Colon (tissue), 2 donors: ENCODE results near the gene AGAP3.

Experiments
- FAIRE-seq: peaks from 2 replicates; lab custom pipeline; 2012; peaks lifted over from hg19 to GRCh38; lab: Jason Lieb, UNC
- donor health status: control.
- donor health status: control.

AGAP3 gene

GRCh38 chr7:151074817-151075661 lies 11.2 kb upstream of the AGAP3 start:
- FAIRE-seq = no peak

- no peak for FAIRE-seq
These were observed 10.7 kb upstream of the AGAP3 start for GRCh38 chr7:151075662-151075971.

GRCh38 chr7:151075978-151076426 lies 10.3 kb upstream of the AGAP3 start:
- FAIRE-seq = no peak

GRCh38 chr7:151076863-151077704 lies 9.2 kb upstream of the AGAP3 start:
- FAIRE-seq = no peak

- no peak for FAIRE-seq
These were observed 8.5 kb upstream of the AGAP3 start for GRCh38 chr7:151077705-151078232.

- no peak for FAIRE-seq
These were observed 7.8 kb upstream of the AGAP3 start for GRCh38 chr7:151078233-151079040.

- no peak for FAIRE-seq
These were observed 6.9 kb upstream of the AGAP3 start for GRCh38 chr7:151079199-151079910.

GRCh38 chr7:151080067-151080521 lies 6.2 kb upstream of the AGAP3 start:
- no peak for FAIRE-seq

GRCh38 chr7:151080522-151081169 lies 5.6 kb upstream of the AGAP3 start, which contains the start of gene FASTK:
TSS of gene FASTK (minus strand) at chr7:151080809. CDS start at chr7:151080766, 43 bp downstream.
- no peak for FAIRE-seq

- no peak for FAIRE-seq
These were observed 4.8 kb upstream of the AGAP3 start for GRCh38 chr7:151081170-151082101.

- FAIRE-seq = no peak
These were observed 3.9 kb upstream of the AGAP3 start for GRCh38 chr7:151082141-151083070.

GRCh38 chr7:151083071-151083823 lies 3.0 kb upstream of the AGAP3 start, which contains the start of gene TMUB1:
TSS of gene TMUB1 (minus strand) at chr7:151083493. CDS start at chr7:151082563, 930 bp downstream.
- FAIRE-seq = no peak

GRCh38 chr7:151083824-151084160 lies 2.5 kb upstream of the AGAP3 start:
- FAIRE-seq = no peak

GRCh38 chr7:151085329-151085690 lies 965 bp upstream of the AGAP3 start:
- FAIRE-seq = no peak

- FAIRE-seq = no peak
These were observed 548 bp downstream of the AGAP3 start for GRCh38 chr7:151086802-151087244.

- FAIRE-seq = no peak
These were observed 1.2 kb downstream of the AGAP3 start for GRCh38 chr7:151087245-151088018.
